H1 (cell line): ENCODE results near the gene DDX59. TPM values are rescaled to one million over a fixed set of nuclear protein-coding genes. Genes with fewer than 3 reads are reported as not detected.

Experiments
- ATF2 ChIP-seq: IDR thresholded peaks from 2 replicates; pipeline ENCODE4 v1.6.1; 2012; ENCODE audit warnings: low read length, inconsistent platforms
- CHD7 ChIP-seq: fragments of 300-600 bp; sonication (generic); IDR thresholded peaks from 2 replicates; pipeline ENCODE4 v1.7.1; 2012; ENCODE audit warnings: low read length, moderate library complexity, mild to moderate bottlenecking, inconsistent platforms; ENCODE audit not compliant: insufficient replicate concordance
- EP300 ChIP-seq, 2 experiments: IDR thresholded peaks; 1 replicate in 1 of 2; 2 replicates in 1 of 2; pipeline ENCODE4 v1.6.1; 2011 to 2012; ENCODE audit warnings: low read depth in 2 of 2, low read length in 2 of 2, mild to moderate bottlenecking in 2 of 2, borderline replicate concordance in 1 of 2, inconsistent platforms in 1 of 2, moderate library complexity in 1 of 2
- POLR2AphosphoS5 ChIP-seq: IDR thresholded peaks from 2 replicates; pipeline ENCODE4 v1.6.1; 2011; ENCODE audit warnings: low read depth, low read length
- SP1 ChIP-seq: IDR thresholded peaks from 2 replicates; pipeline ENCODE4 v1.6.1; 2011; ENCODE audit warnings: low read depth, low read length
- polyA plus RNA-seq, 7 experiments: library from polyadenylated mRNA; depleted of rRNA in 3 of 7; stranded (reverse) in 5 of 7; unstranded in 2 of 7; fragments of >200 nt in 5 of 7; fragments of 200-250 nt in 2 of 7; gene quantifications; 1 replicate in 5 of 7; 2 replicates in 1 of 7; 4 replicates in 1 of 7; pipeline versions ENCODE4 v1.2.1 to v1.2.3, GENCODE V29; 2011 to 2013; ENCODE audit warnings: missing spikeins in 2 of 7, mixed read lengths in 2 of 7
- total RNA-seq: library from RNA; stranded (reverse); fragmentation: NEBNext Ultra II Directional; extraction: Animal tissue kit (Norgen Biotek cat#: 25700); gene quantifications from 2 replicates; pipeline ENCODE4 v1.2.1, GENCODE V29; 2021

DDX59 gene
- total and polyA plus RNA-seq, 2 of the 8 experiments (the other 6 are each of a cell fraction or from before 2014, with no cell fraction given) = 8.3 to 19.4 TPM

GRCh38 chr1:200640963-200641401, 28.7 kb downstream of the DDX59 start (continued):
- TF ChIP-seq CHD7 (no peak), SP1 (no peak), POLR2AphosphoS5 (no peak), EP300 (IDR thresholded peaks at IDR 0.05; ENCODE audit: borderline replicate concordance in 1 of 2, low read depth in 2 of 2, low read length in 2 of 2) (no peak), ATF2 (no peak)
